ENCODE measurements around the gene ZMYND8. TPM values are rescaled to one million over a fixed set of nuclear protein-coding genes. Genes with fewer than 3 reads are reported as not detected.

ZMYND8 gene
- total RNA-seq, 4 donors from 2014 or later: 29.7 to 42.4 (median 30.9) TPM

DNA sequence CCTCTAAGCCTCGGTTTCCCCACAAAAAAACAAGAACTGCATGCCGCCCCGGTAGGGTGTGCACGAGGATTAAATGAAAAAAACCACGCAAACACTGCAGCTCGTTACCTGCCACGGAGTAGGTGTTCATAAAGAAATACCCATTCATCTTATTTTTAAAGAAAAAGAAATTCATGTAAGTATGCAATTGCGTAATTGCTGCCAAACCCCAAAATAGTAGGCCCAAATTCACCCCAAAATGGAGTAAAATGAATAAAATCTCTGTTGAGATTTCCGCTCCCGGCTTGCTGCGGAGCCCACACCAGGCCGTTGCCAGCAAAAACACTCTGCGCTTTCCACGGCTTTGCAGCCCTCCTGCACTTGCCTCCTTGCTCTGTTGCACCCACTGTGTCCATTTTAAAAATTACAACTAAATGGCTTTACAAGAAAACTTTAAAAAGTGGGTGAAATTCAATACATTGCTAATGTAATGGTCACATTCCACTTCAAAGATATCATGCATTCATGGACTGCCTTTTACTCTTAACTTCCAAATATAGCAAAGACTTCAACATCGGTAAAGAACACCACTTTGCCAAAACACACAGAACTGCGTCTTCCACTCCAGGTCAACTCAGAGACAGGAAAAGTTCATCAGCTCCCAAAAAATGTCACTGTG lies 125.0 kb downstream of the ZMYND8 start:
- Histone ChIP-seq H3K4me3 (replicated peaks in 1 of 3) (no peak overlapping the region), H3K27ac (no peak overlapping the region), H3K36me3 (peaks cover 26 to 48% of the 10 kb centered on the region in 2 donors), H3K27me3 (no peaks in the 10 kb centered on the region), H3K4me1 (peaks cover 0 to 2% of the 10 kb centered on the region in 2 donors), H3K9me3 (no peaks in the 10 kb centered on the region)
- 90% methylated on average over 16 of the region's 16 CpGs for WGBS, 2 donors
- no peak for TF ChIP-seq POLR2A (IDR thresholded peaks at IDR 0.05)
- TF ChIP-seq, protein P1, sequence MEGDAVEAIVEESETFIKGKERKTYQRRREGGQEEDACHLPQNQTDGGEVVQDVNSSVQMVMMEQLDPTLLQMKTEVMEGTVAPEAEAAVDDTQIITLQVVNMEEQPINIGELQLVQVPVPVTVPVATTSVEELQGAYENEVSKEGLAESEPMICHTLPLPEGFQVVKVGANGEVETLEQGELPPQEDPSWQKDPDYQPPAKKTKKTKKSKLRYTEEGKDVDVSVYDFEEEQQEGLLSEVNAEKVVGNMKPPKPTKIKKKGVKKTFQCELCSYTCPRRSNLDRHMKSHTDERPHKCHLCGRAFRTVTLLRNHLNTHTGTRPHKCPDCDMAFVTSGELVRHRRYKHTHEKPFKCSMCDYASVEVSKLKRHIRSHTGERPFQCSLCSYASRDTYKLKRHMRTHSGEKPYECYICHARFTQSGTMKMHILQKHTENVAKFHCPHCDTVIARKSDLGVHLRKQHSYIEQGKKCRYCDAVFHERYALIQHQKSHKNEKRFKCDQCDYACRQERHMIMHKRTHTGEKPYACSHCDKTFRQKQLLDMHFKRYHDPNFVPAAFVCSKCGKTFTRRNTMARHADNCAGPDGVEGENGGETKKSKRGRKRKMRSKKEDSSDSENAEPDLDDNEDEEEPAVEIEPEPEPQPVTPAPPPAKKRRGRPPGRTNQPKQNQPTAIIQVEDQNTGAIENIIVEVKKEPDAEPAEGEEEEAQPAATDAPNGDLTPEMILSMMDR (IDR thresholded peaks at IDR 0.05): no peak
- intact Hi-C loops (cut with DNase I): no loop called here
- DNase-seq: no peak

DNA sequence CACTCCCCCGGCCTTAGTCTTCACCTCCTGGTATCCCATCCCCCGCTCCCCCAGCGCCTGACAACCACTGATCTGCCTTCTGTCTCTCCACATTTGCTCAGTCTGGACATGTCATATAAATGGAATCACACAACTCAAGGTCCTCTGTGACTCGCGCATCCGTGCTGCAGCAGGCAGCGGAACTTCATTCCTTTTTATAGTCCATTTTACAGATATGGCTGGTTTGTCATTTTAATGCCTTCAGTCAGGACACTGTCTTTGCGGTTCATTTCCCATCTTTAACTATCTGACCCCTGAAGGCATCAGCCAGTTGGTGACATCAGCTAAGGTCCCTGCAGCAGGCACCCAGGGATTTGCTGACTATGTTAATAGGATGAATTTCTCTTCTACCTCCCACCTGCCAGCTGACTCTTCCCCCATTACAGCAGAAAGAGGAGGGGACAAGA lies 125.7 kb downstream of the ZMYND8 start:
- no peak overlapping the region for H3K27ac ChIP-seq
- H3K27me3 ChIP-seq: no peaks in the 10 kb centered on the region
- no peaks in the 10 kb centered on the region for H3K4me1 ChIP-seq
- no peaks in the 10 kb centered on the region for H3K9me3 ChIP-seq
- intact Hi-C loops (cut with DNase I): no loop called here
- DNase-seq: no peak
- TF ChIP-seq POLR2A (IDR thresholded peaks at IDR 0.05): no peak
- TF ChIP-seq, protein P1 (IDR thresholded peaks at IDR 0.05): no peak
- 95 to 99% methylated on average over 8 of the region's 8 CpGs for WGBS, 2 donors
- H3K36me3 ChIP-seq: peaks cover 31 to 46% of the 10 kb centered on the region in 2 donors
- H3K4me3 ChIP-seq (replicated peaks in 1 of 3): no peak overlapping the region

GRCh38 chr20:47228654-47229053 lies 127.8 kb downstream of the ZMYND8 start:
- Histone ChIP-seq H3K4me3 (replicated peaks in 1 of 3) (no peak overlapping the region), H3K27me3 (no peaks in the 10 kb centered on the region), H3K4me1 (no peaks in the 10 kb centered on the region), H3K36me3 (peaks cover 32 to 40% of the 10 kb centered on the region in 2 donors), H3K27ac (no peak overlapping the region), H3K9me3 (no peaks in the 10 kb centered on the region)
- intact Hi-C loops (cut with DNase I): no loop called here
- 88 to 94% methylated on average over 5 of the region's 5 CpGs for WGBS, 2 donors
- DNase-seq: no peak
- TF ChIP-seq POLR2A (IDR thresholded peaks at IDR 0.05): no peak
- TF ChIP-seq, protein P1 (IDR thresholded peaks at IDR 0.05): no peak

DNA sequence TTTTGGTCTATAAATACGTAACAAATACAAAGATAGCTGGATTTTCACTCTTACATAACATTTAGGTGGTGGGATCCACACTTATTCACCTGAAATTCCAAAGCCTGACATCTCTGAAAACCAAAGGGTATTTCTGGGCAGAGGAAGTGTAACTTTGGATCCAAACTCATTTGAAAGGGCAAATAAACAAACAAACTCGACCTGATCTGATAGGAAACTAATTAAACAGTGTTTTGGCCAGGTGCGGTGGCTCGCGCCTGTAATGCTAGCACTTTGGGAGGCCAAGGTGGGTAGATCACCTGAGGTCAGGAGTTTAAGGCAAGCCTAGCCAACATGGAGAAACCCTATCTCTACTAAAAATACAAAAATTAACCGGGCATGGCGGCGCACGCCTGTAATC lies 128.9 kb downstream of the ZMYND8 start:
- no peak for TF ChIP-seq POLR2A (IDR thresholded peaks at IDR 0.05)
- TF ChIP-seq, protein P1 (IDR thresholded peaks at IDR 0.05): no peak
- H3K4me1 ChIP-seq: no peaks in the 10 kb centered on the region
- no peak for DNase-seq
- WGBS, 2 donors: 94 to 95% methylated on average over 9 of the region's 9 CpGs
- intact Hi-C loops (cut with DNase I): no loop called here
- no peak overlapping the region for H3K4me3 ChIP-seq (replicated peaks in 1 of 3)
- peaks cover 39 to 43% of the 10 kb centered on the region in 2 donors for H3K36me3 ChIP-seq
- H3K9me3 ChIP-seq: no peaks in the 10 kb centered on the region
- H3K27me3 ChIP-seq: no peaks in the 10 kb centered on the region
- H3K27ac ChIP-seq: no peak overlapping the region

- no peaks in the 10 kb centered on the region for H3K4me1 ChIP-seq
- intact Hi-C loops (cut with DNase I): no loop called here
- TF ChIP-seq, protein P1 (IDR thresholded peaks at IDR 0.05): no peak
- no peak for TF ChIP-seq POLR2A (IDR thresholded peaks at IDR 0.05)
- no peak for DNase-seq
- peaks cover 42 to 43% of the 10 kb centered on the region in 2 donors for H3K36me3 ChIP-seq
- H3K9me3 ChIP-seq: no peaks in the 10 kb centered on the region
- H3K4me3 ChIP-seq (replicated peaks in 1 of 3): no peak overlapping the region
- H3K27ac ChIP-seq: no peak overlapping the region
- 95 to 98% methylated on average over 7 of the region's 7 CpGs for WGBS, 2 donors
- H3K27me3 ChIP-seq: no peaks in the 10 kb centered on the region
These were observed 129.4 kb downstream of the ZMYND8 start for GRCh38 chr20:47227119-47227518.

Measured in thyroid gland (tissue), 4 donors.